ENCODE data around the gene ADAMTSL1. TPM values are rescaled to one million over a fixed set of nuclear protein-coding genes. Genes with fewer than 3 reads are reported as not detected.

ADAMTSL1 gene
- total RNA-seq, 1 experiment from 2014 or later = 0.95 TPM

DNA sequence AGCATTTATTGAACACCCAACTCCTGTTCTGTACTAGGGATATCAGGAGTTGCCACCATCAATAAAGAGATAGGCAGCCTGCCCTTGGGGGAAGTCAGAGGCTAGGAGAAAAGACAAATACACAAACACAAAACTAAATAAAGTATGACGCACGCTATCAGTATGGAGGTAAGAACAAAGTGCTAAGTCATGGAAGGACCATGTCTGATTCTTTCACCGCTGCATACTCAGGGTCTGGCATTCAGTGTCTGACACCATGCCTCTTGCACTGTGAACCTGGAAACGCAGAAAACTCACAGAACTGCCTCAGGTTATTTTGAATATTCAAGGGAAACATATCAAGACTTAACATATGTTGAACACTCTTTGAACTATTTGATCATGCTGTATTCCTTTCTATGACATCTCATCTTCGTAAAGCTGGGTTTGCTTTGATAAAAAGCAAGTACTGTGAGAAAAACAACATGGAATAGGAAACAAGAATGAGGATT lies 65.3 kb downstream of the ADAMTSL1 start:
- Histone ChIP-seq H3K27ac (no peak overlapping the region), H3K4me3 (no peak overlapping the region), H3K4me1 (replicated peaks) (peaks cover 15% of the 10 kb centered on the region), H3K27me3 (replicated peaks) (no peaks in the 10 kb centered on the region), H3K36me3 (no peaks in the 10 kb centered on the region), H3K9me3 (replicated peaks) (no peaks in the 10 kb centered on the region)
- DNase-seq (ENCODE audit: low read depth in 1 of 2, low spot score in 2 of 2) = no peak

DNA sequence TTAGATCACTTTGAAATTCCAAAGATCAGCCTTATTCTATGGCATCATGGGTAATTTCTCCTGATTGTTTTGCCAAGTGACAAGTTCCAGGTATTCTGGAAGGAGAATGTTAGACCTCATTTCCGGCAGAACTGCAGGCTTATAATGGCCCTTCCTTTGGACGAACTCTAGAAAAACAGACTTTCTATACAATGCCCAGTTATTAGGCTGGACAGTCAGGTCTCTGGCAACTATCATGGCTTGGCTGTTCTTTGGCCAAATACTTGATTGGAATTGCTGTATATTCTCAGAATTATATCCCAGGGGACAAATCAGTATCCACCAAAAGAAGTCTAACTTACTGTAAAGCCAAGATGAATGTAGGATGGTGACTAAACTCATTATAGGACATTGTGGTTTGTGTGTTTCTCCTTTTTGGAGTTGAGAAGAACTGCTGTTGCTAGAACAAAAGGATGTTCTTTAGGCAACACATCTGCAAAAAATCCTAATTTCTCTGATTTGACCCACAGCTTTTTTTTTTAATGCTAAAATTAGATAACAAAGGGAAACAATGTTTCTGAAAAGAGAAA lies 69.0 kb downstream of the ADAMTSL1 start:
- Histone ChIP-seq H3K36me3 (no peaks in the 10 kb centered on the region), H3K4me3 (no peak overlapping the region), H3K27ac (no peak overlapping the region), H3K9me3 (replicated peaks) (no peaks in the 10 kb centered on the region), H3K4me1 (replicated peaks) (peaks cover 15% of the 10 kb centered on the region), H3K27me3 (replicated peaks) (no peaks in the 10 kb centered on the region)
- DNase-seq (ENCODE audit: low read depth in 1 of 2, low spot score in 2 of 2) = no peak

DNA sequence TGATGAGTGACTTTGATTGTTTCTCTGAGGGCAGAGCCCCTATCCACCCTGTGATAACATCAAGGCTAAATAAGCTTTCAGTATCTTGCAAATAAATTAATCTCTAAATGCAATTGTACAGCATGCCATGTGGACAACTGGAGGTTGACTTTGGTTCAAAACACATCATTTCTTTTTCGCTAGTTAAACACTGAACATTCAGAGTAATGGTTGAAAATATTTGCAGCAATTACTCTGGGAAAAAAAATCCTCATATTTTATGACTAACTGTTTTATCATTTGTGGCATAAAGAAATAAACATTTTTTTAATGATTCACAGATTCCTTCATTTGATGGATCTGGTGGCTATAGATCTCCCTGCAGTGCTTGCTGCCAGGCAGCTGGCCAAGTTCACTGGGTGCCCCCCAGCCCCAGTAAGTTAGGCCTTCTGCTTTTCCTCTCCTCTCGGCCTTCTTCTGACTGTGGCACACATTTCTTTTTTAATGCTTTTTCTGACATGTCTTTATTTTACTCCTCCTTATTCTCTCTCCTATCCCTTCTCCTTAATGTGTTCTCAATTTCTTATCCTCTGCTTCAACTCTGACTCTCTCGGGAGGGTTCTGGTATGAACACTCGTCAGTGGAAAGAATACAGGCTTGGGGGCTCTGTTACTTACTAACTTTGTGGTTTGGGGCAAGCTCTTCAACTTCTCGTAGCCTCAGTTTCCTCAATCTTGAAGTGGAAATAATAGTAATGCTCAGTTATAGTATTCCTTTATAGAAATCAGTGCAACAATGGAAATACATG lies 69.6 kb downstream of the ADAMTSL1 start:
- no peaks in the 10 kb centered on the region for H3K36me3 ChIP-seq
- peaks cover 21% of the 10 kb centered on the region for H3K4me1 ChIP-seq (replicated peaks)
- H3K27me3 ChIP-seq (replicated peaks) = no peaks in the 10 kb centered on the region
- peak overlapping the region; percentile 21 for H3K27ac ChIP-seq
- DNase-seq (ENCODE audit: low read depth in 1 of 2, low spot score in 2 of 2) = peak; percentile 38 to 39
- H3K4me3 ChIP-seq = no peak overlapping the region
- H3K9me3 ChIP-seq (replicated peaks) = no peaks in the 10 kb centered on the region

GRCh38 chr9:18544456-18544855 lies 70.5 kb downstream of the ADAMTSL1 start:
- H3K27me3 ChIP-seq (replicated peaks) = no peaks in the 10 kb centered on the region

DNA sequence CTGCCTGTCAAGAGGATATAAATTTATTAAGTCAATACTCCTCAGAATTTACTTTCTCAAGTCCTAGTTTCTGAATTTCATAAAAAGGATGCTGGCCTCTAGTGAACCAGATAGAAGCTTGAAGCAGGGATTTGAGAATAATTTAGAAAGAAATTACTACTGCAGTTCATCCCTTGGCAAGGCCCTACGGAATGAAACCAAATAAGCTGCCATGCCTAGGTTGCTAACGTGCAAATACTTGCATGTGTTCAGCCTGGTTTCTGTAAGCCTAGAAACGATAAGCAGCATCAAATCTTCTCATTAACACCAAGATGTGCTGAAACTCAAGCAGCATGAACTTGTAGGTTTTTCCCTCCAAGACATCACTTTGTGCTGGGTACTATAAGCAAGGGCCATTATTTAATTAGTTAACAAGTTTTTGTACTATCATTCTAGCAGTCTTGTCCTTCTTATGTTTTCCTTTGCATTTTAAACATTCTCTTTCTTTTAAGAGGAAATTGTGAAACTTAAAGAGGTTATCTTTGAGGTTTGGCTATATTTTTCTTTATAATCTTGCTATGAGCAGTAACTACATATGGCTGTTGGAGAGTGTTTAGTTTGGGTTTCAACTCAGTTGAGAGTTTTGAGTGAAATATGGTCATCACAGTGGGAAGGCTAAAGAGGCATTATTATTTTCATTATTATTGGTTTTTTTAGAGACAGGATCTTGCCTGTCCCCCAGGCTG lies 71.8 kb downstream of the ADAMTSL1 start:
- DNase-seq (ENCODE audit: low read depth in 1 of 2, low spot score in 2 of 2) = no peak
- Histone ChIP-seq H3K9me3 (replicated peaks) (no peaks in the 10 kb centered on the region), H3K27ac (no peak overlapping the region), H3K27me3 (replicated peaks) (no peaks in the 10 kb centered on the region), H3K4me3 (no peak overlapping the region), H3K4me1 (replicated peaks) (peaks cover 21% of the 10 kb centered on the region), H3K36me3 (no peaks in the 10 kb centered on the region)

More at GRCh38 chr9:18544456-18544855, 70.5 kb downstream of the ADAMTSL1 start:
- Histone ChIP-seq H3K27ac (no peak overlapping the region), H3K4me1 (replicated peaks) (peaks cover 21% of the 10 kb centered on the region), H3K4me3 (no peak overlapping the region), H3K9me3 (replicated peaks) (no peaks in the 10 kb centered on the region), H3K36me3 (no peaks in the 10 kb centered on the region)
- DNase-seq (ENCODE audit: low read depth in 1 of 2, low spot score in 2 of 2) = no peak

DNA sequence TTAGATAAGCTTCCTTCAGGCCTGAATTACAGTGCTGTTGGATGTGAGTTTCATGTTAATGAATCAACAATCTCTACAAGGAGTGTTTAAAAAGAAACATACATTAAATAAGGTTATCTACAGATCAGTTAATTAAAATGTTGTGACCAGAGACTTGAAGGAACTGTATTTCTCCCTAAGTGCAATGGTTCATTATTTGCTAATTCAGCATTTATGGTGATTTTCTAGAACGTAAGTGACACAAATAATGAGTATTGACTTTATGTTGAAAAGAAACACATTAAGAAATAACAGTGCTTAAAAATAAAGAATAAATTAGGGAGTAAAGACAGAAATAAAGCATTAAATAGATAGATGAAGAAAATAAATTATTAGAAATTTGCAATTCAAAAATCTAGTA lies 74.5 kb downstream of the ADAMTSL1 start:
- Histone ChIP-seq H3K27ac (no peak overlapping the region), H3K4me3 (no peak overlapping the region), H3K4me1 (replicated peaks) (peaks cover 13% of the 10 kb centered on the region), H3K9me3 (replicated peaks) (no peaks in the 10 kb centered on the region), H3K36me3 (no peaks in the 10 kb centered on the region), H3K27me3 (replicated peaks) (no peaks in the 10 kb centered on the region)
- no peak for DNase-seq (ENCODE audit: low read depth in 1 of 2, low spot score in 2 of 2)

DNA sequence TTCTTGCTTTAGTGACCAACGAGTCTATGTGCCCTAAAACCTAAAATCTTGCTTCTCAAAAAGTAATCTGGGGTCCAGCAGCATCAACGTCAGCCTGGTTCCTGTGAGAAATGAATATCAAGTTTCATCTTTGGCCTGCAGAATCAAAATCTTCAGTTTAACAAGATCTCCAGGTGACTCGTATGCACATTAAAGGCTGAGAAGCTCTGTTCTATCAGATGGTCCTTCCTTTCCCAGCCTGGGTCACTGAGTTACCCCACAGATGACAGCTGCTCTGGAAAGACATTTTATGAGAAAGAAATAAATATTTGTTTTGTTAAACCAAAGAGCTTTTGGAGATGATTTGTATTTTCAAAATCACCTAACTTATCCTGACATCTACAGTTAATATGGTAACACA lies 75.8 kb downstream of the ADAMTSL1 start:
- no peaks in the 10 kb centered on the region for H3K36me3 ChIP-seq
- peaks cover 5% of the 10 kb centered on the region; the same call in 1 of the 2 replicates for H3K4me1 ChIP-seq (replicated peaks)
- no peak overlapping the region for H3K4me3 ChIP-seq
- no peaks in the 10 kb centered on the region for H3K27me3 ChIP-seq (replicated peaks)
- H3K9me3 ChIP-seq (replicated peaks) = no peaks in the 10 kb centered on the region
- no peak for DNase-seq (ENCODE audit: low read depth in 1 of 2, low spot score in 2 of 2)
- H3K27ac ChIP-seq = no peak overlapping the region

- DNase-seq (ENCODE audit: low read depth in 1 of 2, low spot score in 2 of 2) = no peak
- no peaks in the 10 kb centered on the region for H3K36me3 ChIP-seq
- H3K9me3 ChIP-seq (replicated peaks) = no peaks in the 10 kb centered on the region
- no peak overlapping the region for H3K27ac ChIP-seq
- no peak overlapping the region for H3K4me3 ChIP-seq
- H3K4me1 ChIP-seq (replicated peaks) = peaks cover 5% of the 10 kb centered on the region; the same call in 1 of the 2 replicates
- H3K27me3 ChIP-seq (replicated peaks) = no peaks in the 10 kb centered on the region
Measured at GRCh38 chr9:18550286-18550685, 76.3 kb downstream of the ADAMTSL1 start.

GRCh38 chr9:18554244-18554643 lies 80.3 kb downstream of the ADAMTSL1 start:
- no peak for DNase-seq (ENCODE audit: low read depth in 1 of 2, low spot score in 2 of 2)
- Histone ChIP-seq H3K4me1 (replicated peaks) (no peaks in the 10 kb centered on the region), H3K4me3 (no peak overlapping the region), H3K36me3 (no peaks in the 10 kb centered on the region), H3K9me3 (replicated peaks) (no peaks in the 10 kb centered on the region), H3K27ac (no peak overlapping the region), H3K27me3 (replicated peaks) (no peaks in the 10 kb centered on the region)

- no peaks in the 10 kb centered on the region for H3K4me1 ChIP-seq (replicated peaks)
- H3K9me3 ChIP-seq (replicated peaks) = no peaks in the 10 kb centered on the region
- H3K36me3 ChIP-seq = no peaks in the 10 kb centered on the region
- H3K4me3 ChIP-seq = no peak overlapping the region
- H3K27me3 ChIP-seq (replicated peaks) = no peaks in the 10 kb centered on the region
- no peak overlapping the region for H3K27ac ChIP-seq
- DNase-seq (ENCODE audit: low read depth in 1 of 2, low spot score in 2 of 2) = no peak
Measured at GRCh38 chr9:18555105-18555883, 81.3 kb downstream of the ADAMTSL1 start.

DNA sequence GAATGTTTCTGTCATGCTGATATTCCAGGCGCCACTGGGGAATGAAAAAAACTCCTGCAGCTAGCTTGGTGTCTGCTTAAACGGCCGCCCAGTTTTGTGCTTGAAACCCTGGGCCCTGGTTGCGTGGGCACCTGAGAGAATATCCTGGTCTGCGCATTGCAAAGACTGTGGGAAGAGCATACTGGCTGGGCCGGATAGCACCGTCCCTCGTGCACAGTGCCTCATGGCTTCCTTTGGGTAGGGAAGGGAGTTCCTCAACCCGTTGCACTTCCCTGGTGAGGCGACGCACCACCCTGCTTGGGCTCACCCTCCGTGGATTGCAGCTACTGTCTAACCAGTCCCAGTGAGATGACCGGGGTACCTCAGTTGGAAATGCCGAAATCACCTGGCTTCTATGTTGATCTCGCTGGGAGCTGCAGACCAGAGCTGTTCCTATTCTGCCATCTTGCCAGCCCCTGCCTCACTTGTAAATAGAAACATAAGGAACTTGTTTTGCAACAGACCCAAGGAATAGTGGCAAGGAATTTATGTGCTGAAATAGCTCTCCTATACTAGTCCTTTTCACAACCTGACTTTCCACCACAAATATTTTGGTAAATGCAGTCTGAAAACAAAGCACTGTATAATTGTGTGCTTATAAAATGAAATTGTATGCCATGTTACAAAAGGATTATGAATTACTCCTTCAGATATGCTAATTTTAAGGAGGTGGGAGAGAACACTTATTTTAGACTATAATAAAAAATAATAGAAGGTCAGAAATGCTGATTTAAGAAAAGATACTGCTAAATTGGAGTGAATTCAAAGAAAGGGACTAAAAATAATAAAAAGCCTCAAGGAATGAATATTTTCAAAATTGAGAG lies 90.3 kb downstream of the ADAMTSL1 start:
- Histone ChIP-seq H3K4me3 (no peak overlapping the region), H3K9me3 (replicated peaks) (no peaks in the 10 kb centered on the region), H3K4me1 (replicated peaks) (peaks cover 11% of the 10 kb centered on the region), H3K27ac (no peak overlapping the region), H3K27me3 (replicated peaks) (no peaks in the 10 kb centered on the region), H3K36me3 (no peaks in the 10 kb centered on the region)
- no peak for DNase-seq (ENCODE audit: low read depth in 1 of 2, low spot score in 2 of 2)

DNA sequence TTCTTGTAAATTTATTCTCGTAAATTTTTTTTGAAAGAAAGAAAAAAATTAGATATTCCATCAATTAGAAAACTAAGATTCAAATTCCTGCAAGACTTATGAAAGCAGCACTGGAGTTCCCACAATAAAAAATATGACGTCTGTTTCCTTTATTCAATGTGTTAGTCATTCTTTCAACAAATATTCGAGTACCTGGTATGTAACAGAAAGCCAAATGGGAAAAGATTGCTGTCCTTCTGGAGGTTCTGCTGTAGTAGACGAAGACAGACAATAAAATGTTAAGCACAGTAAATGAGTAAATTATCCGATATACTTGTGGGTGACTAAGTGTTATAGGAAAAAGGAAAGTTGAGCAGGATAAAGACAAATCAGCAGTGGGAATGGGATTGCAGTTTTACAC lies 92.2 kb downstream of the ADAMTSL1 start:
- Histone ChIP-seq H3K36me3 (no peaks in the 10 kb centered on the region), H3K9me3 (replicated peaks) (no peaks in the 10 kb centered on the region), H3K4me3 (no peak overlapping the region), H3K27me3 (replicated peaks) (no peaks in the 10 kb centered on the region), H3K4me1 (replicated peaks) (peaks cover 11% of the 10 kb centered on the region), H3K27ac (peak overlapping the region; percentile 54)
- DNase-seq (ENCODE audit: low read depth in 1 of 2, low spot score in 2 of 2) = peak in 1 of 2 experiments; percentile 52

GRCh38 chr9:18568973-18569372 lies 95.0 kb downstream of the ADAMTSL1 start:
- Histone ChIP-seq H3K36me3 (no peaks in the 10 kb centered on the region), H3K27ac (no peak overlapping the region), H3K9me3 (replicated peaks) (no peaks in the 10 kb centered on the region), H3K4me3 (no peak overlapping the region), H3K4me1 (replicated peaks) (peaks cover 11% of the 10 kb centered on the region), H3K27me3 (replicated peaks) (no peaks in the 10 kb centered on the region)
- DNase-seq (ENCODE audit: low read depth in 1 of 2, low spot score in 2 of 2) = no peak

Data from SJSA1 (cell line).